KMS-11 (cell line): ENCODE data around the gene REV1.

Experiments
- H2AFZ ChIP-seq: fragments of 200-600 bp; sonication (generic); 2 replicates; pipeline ENCODE4 v1.6.1; 2016; ENCODE audit warnings: antibody characterized with exemption, mixed run types, low read depth
- H3K27ac ChIP-seq: fragments of 200-600 bp; sonication (generic); 2 replicates; pipeline ENCODE4 v1.6.1; 2016; ENCODE audit warnings: mild to moderate bottlenecking, mixed run types
- H3K27me3 ChIP-seq: fragments of 200-600 bp; sonication (generic); 2 replicates; pipeline ENCODE4 v1.6.1; 2017; ENCODE audit warnings: mild to moderate bottlenecking, low read depth, mixed run types, moderate library complexity; ENCODE audit not compliant: insufficient read depth
- H3K36me3 ChIP-seq: fragments of 200-600 bp; sonication (generic); 2 replicates; pipeline ENCODE4 v1.6.1; 2017; ENCODE audit warnings: mild to moderate bottlenecking, mixed run types; ENCODE audit not compliant: insufficient read depth
- H3K4me1 ChIP-seq: fragments of 200-600 bp; sonication (generic); 2 replicates; pipeline ENCODE4 v1.6.1; 2016; ENCODE audit warnings: mild to moderate bottlenecking, low read depth, mixed run types; ENCODE audit not compliant: poor library complexity, severe bottlenecking
- H3K4me2 ChIP-seq: fragments of 200-600 bp; sonication (generic); 2 replicates; pipeline ENCODE4 v1.7.0; 2016; ENCODE audit warnings: mild to moderate bottlenecking, mixed run types
- H3K4me3 ChIP-seq: fragments of 200-600 bp; sonication (generic); IDR thresholded peaks from 2 replicates; pipeline ENCODE4 v1.6.1; 2017; ENCODE audit warnings: low read depth, low read length, mixed read lengths; ENCODE audit not compliant: insufficient read depth
- H3K79me2 ChIP-seq: fragments of 200-600 bp; sonication (generic); 2 replicates; pipeline ENCODE4 v1.6.1; 2016; ENCODE audit warnings: low read depth, mixed run types; ENCODE audit not compliant: insufficient read depth
- H3K9ac ChIP-seq: fragments of 200-600 bp; sonication (generic); 2 replicates; pipeline ENCODE4 v1.6.1; 2016; ENCODE audit warnings: mild to moderate bottlenecking, mixed run types
- H4K20me1 ChIP-seq: fragments of 200-600 bp; sonication (generic); 2 replicates; pipeline ENCODE4 v1.6.1; 2016; ENCODE audit warnings: mild to moderate bottlenecking, mixed run types; ENCODE audit not compliant: insufficient read depth
- CTCF ChIP-seq: fragments of 200-600 bp; sonication (generic); conservative IDR thresholded peaks from 2 replicates; pipeline ENCODE4 v1.6.1; 2017; ENCODE audit warnings: low read depth, mild to moderate bottlenecking, antibody characterized with exemption, low read length, moderate library complexity, mixed read lengths

The REV1 gene

GRCh38 chr2:99398303-99398702 is 91.5 kb downstream of the REV1 start:
- Histone ChIP-seq H3K27me3 (no peaks in the 10 kb centered on the region), H3K4me2 (no peak overlapping the region), H4K20me1 (no peaks in the 10 kb centered on the region), H3K4me3 (no peak overlapping the region), H3K27ac (no peak overlapping the region), H3K4me1 (no peaks in the 10 kb centered on the region), H2AFZ (no peak overlapping the region), H3K9ac (no peak overlapping the region), H3K36me3 (peaks cover 9% of the 10 kb centered on the region; the same call in 1 of the 2 replicates), H3K79me2 (no peaks in the 10 kb centered on the region)
- no peak for TF ChIP-seq CTCF

DNA sequence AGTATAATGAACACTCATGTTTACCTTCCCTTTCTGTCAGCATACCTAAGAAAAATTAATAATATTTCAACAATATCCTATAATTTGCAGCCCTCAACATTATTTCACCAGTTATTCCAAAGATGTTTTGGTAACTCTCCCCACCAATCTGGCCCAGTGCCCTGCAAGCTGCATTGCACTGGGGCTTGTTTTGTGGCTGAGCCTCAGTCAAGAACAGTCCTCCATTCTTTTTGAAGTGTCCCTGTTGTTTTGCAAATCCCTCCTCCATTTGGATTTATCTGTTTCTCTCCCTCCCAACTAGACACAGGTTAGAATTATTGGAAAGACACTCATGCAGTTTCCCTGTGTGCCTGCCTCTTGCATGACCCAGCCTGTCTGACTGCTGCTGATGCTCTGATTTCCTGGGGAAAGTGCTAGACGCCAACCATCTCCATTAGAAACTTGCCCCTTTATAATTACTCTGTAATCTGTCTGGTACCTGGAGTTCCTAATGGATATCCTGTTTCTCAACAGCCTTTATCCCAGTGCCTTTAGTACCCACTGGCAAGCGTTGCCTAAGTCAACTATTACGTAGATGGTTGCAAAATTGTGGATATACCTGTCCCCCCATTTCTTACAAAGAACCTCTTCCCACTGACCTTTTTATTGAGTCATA is 92.4 kb downstream of the REV1 start:
- Histone ChIP-seq H4K20me1 (no peaks in the 10 kb centered on the region), H3K27ac (no peak overlapping the region), H3K36me3 (peaks cover 9% of the 10 kb centered on the region; the same call in 1 of the 2 replicates), H3K79me2 (no peaks in the 10 kb centered on the region), H3K4me3 (no peak overlapping the region), H3K27me3 (no peaks in the 10 kb centered on the region), H2AFZ (no peak overlapping the region), H3K4me1 (no peaks in the 10 kb centered on the region), H3K4me2 (no peak overlapping the region), H3K9ac (no peak overlapping the region)
- TF ChIP-seq CTCF = no peak

DNA sequence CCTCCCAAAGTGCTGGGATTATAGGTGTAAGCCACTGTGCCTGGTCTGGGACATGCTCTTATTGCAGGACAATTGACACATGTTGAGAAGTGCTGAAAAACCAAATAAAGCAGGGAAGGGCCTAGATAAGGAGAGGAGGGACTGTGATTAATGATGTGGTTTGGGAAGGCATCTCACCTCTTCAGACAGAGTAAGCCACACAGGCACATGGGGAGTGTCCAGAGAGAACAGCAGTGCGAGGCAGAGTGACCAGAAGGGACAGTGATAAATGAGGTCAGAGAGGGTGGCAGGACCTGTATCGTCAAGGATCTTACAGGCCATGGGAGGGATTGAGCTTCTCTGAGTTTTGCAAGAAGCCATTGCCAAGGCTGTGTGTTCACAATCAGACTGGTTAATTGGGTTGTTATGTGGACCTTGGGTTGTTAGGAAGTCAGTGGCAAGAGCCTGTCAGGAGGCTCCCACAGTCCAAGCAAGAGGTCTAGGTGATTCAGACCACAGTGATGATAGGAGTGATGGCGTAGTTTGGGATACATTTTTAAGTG is 94.2 kb downstream of the REV1 start:
- no peaks in the 10 kb centered on the region for H4K20me1 ChIP-seq
- peaks cover 9% of the 10 kb centered on the region; the same call in 1 of the 2 replicates for H3K36me3 ChIP-seq

GRCh38 chr2:99389946-99390345 is 99.9 kb downstream of the REV1 start:
- Histone ChIP-seq H3K4me2 (no peak overlapping the region), H4K20me1 (no peaks in the 10 kb centered on the region), H3K79me2 (no peaks in the 10 kb centered on the region; the same call in 1 of the 2 replicates), H3K4me3 (no peak overlapping the region), H3K9ac (no peak overlapping the region), H2AFZ (no peak overlapping the region), H3K36me3 (peaks cover 4% of the 10 kb centered on the region; the same call in 1 of the 2 replicates), H3K27ac (no peak overlapping the region), H3K27me3 (no peaks in the 10 kb centered on the region), H3K4me1 (no peaks in the 10 kb centered on the region)
- TF ChIP-seq CTCF = no peak

More for the DNA sequence above, 94.2 kb downstream of the REV1 start:
- H3K9ac ChIP-seq = no peak overlapping the region
- H3K27ac ChIP-seq = no peak overlapping the region
- H3K79me2 ChIP-seq = no peaks in the 10 kb centered on the region
- no peak overlapping the region for H2AFZ ChIP-seq
- no peak overlapping the region for H3K4me3 ChIP-seq
- H3K4me2 ChIP-seq = no peak overlapping the region
- TF ChIP-seq CTCF = no peak
- H3K27me3 ChIP-seq = no peaks in the 10 kb centered on the region
- no peaks in the 10 kb centered on the region for H3K4me1 ChIP-seq
